ENCODE measurements around the gene B4GALT5.
"Not testable (repeated sequence)": the region's sequence is repeated elsewhere in the genome, so short reads cannot be mapped to it uniquely, and the experiment has no call there.

- TF ChIP-seq CTCF (optimal IDR thresholded peaks at IDR 0.05 in 1 of 3, IDR thresholded peaks at IDR 0.05 in 1 of 3, conservative IDR thresholded peaks at IDR 0.05 in 1 of 3; ENCODE audit: extremely low read depth in 1 of 3, insufficient read depth in 2 of 3, low read length in 3 of 3); EZH2 (IDR thresholded peaks at IDR 0.05; ENCODE audit: low read length): not testable (repeated sequence)
These were observed 11.5 kb upstream of the B4GALT5 start for GRCh38 chr20:49725224-49725606.
